ENCODE measurements around the gene GET4. TPM values are rescaled to one million over a fixed set of nuclear protein-coding genes. Genes with fewer than 3 reads are reported as not detected.
"Not testable (repeated sequence)": the region's sequence is repeated elsewhere in the genome, so short reads cannot be mapped to it uniquely, and the experiment has no call there.

Gene GET4
- polyA plus RNA-seq, 1 donor (not counting 4 experiments of a cell fraction or from before 2014, with no cell fraction given): 21.1 TPM

DNA sequence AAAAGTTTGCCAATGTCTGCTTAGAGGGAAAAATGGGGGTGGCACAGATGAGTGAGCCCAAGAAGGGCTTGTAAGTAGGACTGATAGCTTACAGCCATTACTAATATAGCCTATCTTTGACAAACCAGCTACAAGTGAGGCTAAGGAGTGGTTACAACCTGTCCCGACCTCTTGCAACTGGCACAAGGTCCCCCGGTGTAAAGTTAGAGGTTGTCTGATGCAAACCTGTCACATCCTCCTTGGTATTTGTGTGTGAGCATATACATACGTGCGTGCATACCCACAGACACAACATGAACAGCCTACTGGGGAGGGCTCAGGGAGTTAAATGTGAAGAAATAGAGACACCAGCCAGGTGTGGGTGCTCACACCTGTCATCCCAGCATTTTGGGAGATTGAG is 63.5 kb downstream of the GET4 start:
- no peak for FAIRE-seq

DNA sequence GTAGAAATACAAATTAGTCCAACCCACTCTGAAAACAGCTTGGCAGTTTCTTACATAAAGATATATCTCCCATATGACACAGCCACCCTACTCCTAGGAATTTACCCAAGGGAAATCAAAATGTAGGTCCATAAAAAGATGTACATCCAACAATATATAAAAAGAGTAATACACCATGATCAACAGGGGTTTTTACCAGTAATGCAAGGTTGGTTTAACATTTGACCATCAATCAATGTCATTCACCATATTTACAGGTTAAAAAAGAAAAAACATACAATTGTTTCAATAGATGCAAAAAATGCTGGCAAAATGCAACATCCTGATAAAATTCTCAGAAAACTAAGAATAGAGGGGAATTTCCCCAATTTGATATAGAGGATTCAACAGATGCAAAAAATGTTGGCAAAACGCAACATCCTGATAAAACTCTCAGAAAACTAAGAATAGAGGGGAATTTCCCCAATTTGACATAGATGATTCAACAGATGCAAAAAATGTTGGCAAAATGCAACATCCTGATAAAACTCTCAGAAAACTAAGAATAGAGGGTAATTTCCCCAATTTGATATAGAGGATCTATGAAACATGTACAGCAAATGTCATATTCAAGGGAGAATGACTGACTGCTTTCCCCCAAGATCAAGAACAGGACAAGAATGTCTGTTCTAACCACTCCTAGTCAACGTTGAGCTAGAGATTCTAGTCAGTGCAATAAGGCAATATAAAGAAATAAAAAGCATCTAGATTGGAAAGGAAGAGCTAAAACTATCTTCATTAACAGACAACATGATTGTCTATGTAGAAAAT is 64.5 kb downstream of the GET4 start:
- no peaks in the 10 kb centered on the region for H4K20me1 ChIP-seq (ENCODE audit: control insufficient read depth, extremely low read depth, insufficient read depth, low read length)
- H3K36me3 ChIP-seq (ENCODE audit: control insufficient read depth in 2 of 2, extremely low read depth in 1 of 2, insufficient read depth in 2 of 2, low read length in 2 of 2): no peaks in the 10 kb centered on the region
- dilution Hi-C loops (cut with MboI; ENCODE audit: extremely low pct_ligation_motif_present, low sequenced_read_pairs): no loop called here

More for the DNA sequence above, 63.5 kb downstream of the GET4 start:
- H2AFZ ChIP-seq (ENCODE audit: control insufficient read depth, low read length): no peak overlapping the region
- H3K4me1 ChIP-seq (ENCODE audit: control insufficient read depth, extremely low read depth, insufficient read depth, low read length): peaks cover 3% of the 10 kb centered on the region
- no peak for DNase-seq (ENCODE audit: low read depth, low spot score)
- H3K4me3 ChIP-seq (ENCODE audit: control insufficient read depth in 2 of 3, extremely low read depth in 1 of 3, insufficient read depth in 2 of 3, low read depth in 1 of 3, low read length in 3 of 3): no peak overlapping the region
- H3K9me3 ChIP-seq (ENCODE audit: control insufficient read depth, low read depth, low read length): no peaks in the 10 kb centered on the region
- no peak for TF ChIP-seq EZH2 (IDR thresholded peaks at IDR 0.05; ENCODE audit: low read length)
- TF ChIP-seq, protein P1, sequence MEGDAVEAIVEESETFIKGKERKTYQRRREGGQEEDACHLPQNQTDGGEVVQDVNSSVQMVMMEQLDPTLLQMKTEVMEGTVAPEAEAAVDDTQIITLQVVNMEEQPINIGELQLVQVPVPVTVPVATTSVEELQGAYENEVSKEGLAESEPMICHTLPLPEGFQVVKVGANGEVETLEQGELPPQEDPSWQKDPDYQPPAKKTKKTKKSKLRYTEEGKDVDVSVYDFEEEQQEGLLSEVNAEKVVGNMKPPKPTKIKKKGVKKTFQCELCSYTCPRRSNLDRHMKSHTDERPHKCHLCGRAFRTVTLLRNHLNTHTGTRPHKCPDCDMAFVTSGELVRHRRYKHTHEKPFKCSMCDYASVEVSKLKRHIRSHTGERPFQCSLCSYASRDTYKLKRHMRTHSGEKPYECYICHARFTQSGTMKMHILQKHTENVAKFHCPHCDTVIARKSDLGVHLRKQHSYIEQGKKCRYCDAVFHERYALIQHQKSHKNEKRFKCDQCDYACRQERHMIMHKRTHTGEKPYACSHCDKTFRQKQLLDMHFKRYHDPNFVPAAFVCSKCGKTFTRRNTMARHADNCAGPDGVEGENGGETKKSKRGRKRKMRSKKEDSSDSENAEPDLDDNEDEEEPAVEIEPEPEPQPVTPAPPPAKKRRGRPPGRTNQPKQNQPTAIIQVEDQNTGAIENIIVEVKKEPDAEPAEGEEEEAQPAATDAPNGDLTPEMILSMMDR (optimal IDR thresholded peaks at IDR 0.05 in 1 of 3, IDR thresholded peaks at IDR 0.05 in 1 of 3, conservative IDR thresholded peaks at IDR 0.05 in 1 of 3; ENCODE audit: extremely low read depth in 1 of 3, insufficient read depth in 2 of 3, low read length in 3 of 3): no peak
- H3K27me3 ChIP-seq (ENCODE audit: control insufficient read depth, extremely low read depth, insufficient read depth, low read length): peaks cover 2% of the 10 kb centered on the region
- dilution Hi-C loops (cut with MboI; ENCODE audit: extremely low pct_ligation_motif_present, low sequenced_read_pairs): no loop called here
- H3K27ac ChIP-seq (ENCODE audit: control insufficient read depth, insufficient read depth, low read length): no peak overlapping the region
- H3K4me2 ChIP-seq (ENCODE audit: control insufficient read depth, extremely low read depth, insufficient read depth, low read depth, low read length): no peak overlapping the region
- no peaks in the 10 kb centered on the region for H4K20me1 ChIP-seq (ENCODE audit: control insufficient read depth, extremely low read depth, insufficient read depth, low read length)
- H3K9ac ChIP-seq (ENCODE audit: control insufficient read depth, extremely low read depth, insufficient read depth, low read length): no peak overlapping the region
- H3K79me2 ChIP-seq (ENCODE audit: control insufficient read depth, insufficient read depth, low read length): no peaks in the 10 kb centered on the region
- no peaks in the 10 kb centered on the region for H3K9me1 ChIP-seq (ENCODE audit: control insufficient read depth, extremely low read depth, insufficient read depth, low read length)
- no peaks in the 10 kb centered on the region for H3K36me3 ChIP-seq (ENCODE audit: control insufficient read depth in 2 of 2, extremely low read depth in 1 of 2, insufficient read depth in 2 of 2, low read length in 2 of 2)

DNA sequence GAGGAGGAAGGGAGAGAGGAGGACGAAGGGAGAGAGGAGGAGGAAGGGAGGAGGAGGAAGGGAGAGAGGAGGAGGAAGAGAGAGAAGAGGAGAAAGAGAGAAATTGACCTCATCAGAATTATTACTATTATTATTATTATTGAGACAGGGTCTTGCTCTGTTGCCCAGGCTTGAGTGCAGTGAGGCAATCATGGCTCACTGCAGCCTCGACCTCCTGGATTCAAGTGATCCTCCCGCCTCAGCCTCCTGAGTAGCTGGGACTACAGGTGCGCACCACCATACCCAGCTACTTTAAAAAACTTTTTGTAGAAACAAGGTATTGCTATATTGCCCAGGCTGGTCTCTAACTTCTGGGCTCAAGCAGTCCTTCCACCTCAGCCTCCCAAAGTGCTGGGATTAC is 67.4 kb downstream of the GET4 start:
- H3K4me1 ChIP-seq (ENCODE audit: control insufficient read depth, extremely low read depth, insufficient read depth, low read length): peaks cover 16% of the 10 kb centered on the region
- dilution Hi-C loops (cut with MboI; ENCODE audit: extremely low pct_ligation_motif_present, low sequenced_read_pairs); H3K27me3 ChIP-seq (ENCODE audit: control insufficient read depth, extremely low read depth, insufficient read depth, low read length); H3K79me2 ChIP-seq (ENCODE audit: control insufficient read depth, insufficient read depth, low read length); DNase-seq (ENCODE audit: low read depth, low spot score); H3K9me3 ChIP-seq (ENCODE audit: control insufficient read depth, low read depth, low read length); FAIRE-seq; H3K4me2 ChIP-seq (ENCODE audit: control insufficient read depth, extremely low read depth, insufficient read depth, low read depth, low read length); H3K27ac ChIP-seq (ENCODE audit: control insufficient read depth, insufficient read depth, low read length); H3K36me3 ChIP-seq (ENCODE audit: control insufficient read depth in 2 of 2, extremely low read depth in 1 of 2, insufficient read depth in 2 of 2, low read length in 2 of 2); H3K9ac ChIP-seq (ENCODE audit: control insufficient read depth, extremely low read depth, insufficient read depth, low read length); H3K9me1 ChIP-seq (ENCODE audit: control insufficient read depth, extremely low read depth, insufficient read depth, low read length); H3K4me3 ChIP-seq (ENCODE audit: control insufficient read depth in 2 of 3, extremely low read depth in 1 of 3, insufficient read depth in 2 of 3, low read depth in 1 of 3, low read length in 3 of 3); H4K20me1 ChIP-seq (ENCODE audit: control insufficient read depth, extremely low read depth, insufficient read depth, low read length); H2AFZ ChIP-seq (ENCODE audit: control insufficient read depth, low read length): not testable (repeated sequence)

More for the DNA sequence above, 64.5 kb downstream of the GET4 start:
- Histone ChIP-seq H3K9ac (ENCODE audit: control insufficient read depth, extremely low read depth, insufficient read depth, low read length) (no peak overlapping the region), H3K9me3 (ENCODE audit: control insufficient read depth, low read depth, low read length) (no peaks in the 10 kb centered on the region), H3K4me1 (ENCODE audit: control insufficient read depth, extremely low read depth, insufficient read depth, low read length) (peaks cover 13% of the 10 kb centered on the region), H3K27ac (ENCODE audit: control insufficient read depth, insufficient read depth, low read length) (no peak overlapping the region), H3K4me3 (ENCODE audit: control insufficient read depth in 2 of 3, extremely low read depth in 1 of 3, insufficient read depth in 2 of 3, low read depth in 1 of 3, low read length in 3 of 3) (no peak overlapping the region), H3K79me2 (ENCODE audit: control insufficient read depth, insufficient read depth, low read length) (no peaks in the 10 kb centered on the region), H3K9me1 (ENCODE audit: control insufficient read depth, extremely low read depth, insufficient read depth, low read length) (no peaks in the 10 kb centered on the region), H3K27me3 (ENCODE audit: control insufficient read depth, extremely low read depth, insufficient read depth, low read length) (peaks cover 2% of the 10 kb centered on the region), H2AFZ (ENCODE audit: control insufficient read depth, low read length) (no peak overlapping the region), H3K4me2 (ENCODE audit: control insufficient read depth, extremely low read depth, insufficient read depth, low read depth, low read length) (no peak overlapping the region)
- no peak for DNase-seq (ENCODE audit: low read depth, low spot score)
- FAIRE-seq: no peak
- TF ChIP-seq, protein P1 (optimal IDR thresholded peaks at IDR 0.05 in 1 of 3, IDR thresholded peaks at IDR 0.05 in 1 of 3, conservative IDR thresholded peaks at IDR 0.05 in 1 of 3; ENCODE audit: extremely low read depth in 1 of 3, insufficient read depth in 2 of 3, low read length in 3 of 3): no peak
- TF ChIP-seq EZH2 (IDR thresholded peaks at IDR 0.05; ENCODE audit: low read length): no peak
